NCI-H128 (cell line): Measurements from ENCODE around the gene EFEMP2.
"Not testable (repeated sequence)": the region's sequence is repeated elsewhere in the genome, so short reads cannot be mapped to it uniquely, and the experiment has no call there.

Source experiments
- DNase-seq: peaks from one replicate; lab custom pipeline; 2025; ENCODE audit not compliant: unreplicated experiment; lab: John Stamatoyannopoulos, UW

Gene EFEMP2

GRCh38 chr11:65854852-65855837 lies 17.5 kb downstream of the EFEMP2 start:
- no peak for DNase-seq

DNA sequence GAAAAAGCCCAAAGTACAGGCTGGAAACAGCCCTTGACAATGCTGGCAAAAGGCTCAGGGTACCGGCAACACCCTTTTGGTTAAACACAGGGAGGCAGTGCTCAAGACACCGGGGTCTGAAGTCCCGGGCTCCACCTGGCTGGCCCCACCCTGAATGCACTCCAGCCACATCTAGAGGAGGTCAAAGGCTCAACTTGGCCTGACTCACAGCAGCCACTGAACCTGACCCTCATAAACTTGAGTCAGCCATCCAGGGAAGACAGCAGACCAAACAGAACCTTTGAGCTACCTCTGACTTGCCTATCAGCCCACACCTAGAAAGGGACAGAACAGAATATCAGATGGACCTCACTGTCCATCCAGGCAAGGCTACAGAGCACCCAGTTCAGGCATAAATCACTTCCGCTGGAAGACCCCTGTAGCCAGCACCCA lies 18.4 kb downstream of the EFEMP2 start:
- no peak for DNase-seq

DNA sequence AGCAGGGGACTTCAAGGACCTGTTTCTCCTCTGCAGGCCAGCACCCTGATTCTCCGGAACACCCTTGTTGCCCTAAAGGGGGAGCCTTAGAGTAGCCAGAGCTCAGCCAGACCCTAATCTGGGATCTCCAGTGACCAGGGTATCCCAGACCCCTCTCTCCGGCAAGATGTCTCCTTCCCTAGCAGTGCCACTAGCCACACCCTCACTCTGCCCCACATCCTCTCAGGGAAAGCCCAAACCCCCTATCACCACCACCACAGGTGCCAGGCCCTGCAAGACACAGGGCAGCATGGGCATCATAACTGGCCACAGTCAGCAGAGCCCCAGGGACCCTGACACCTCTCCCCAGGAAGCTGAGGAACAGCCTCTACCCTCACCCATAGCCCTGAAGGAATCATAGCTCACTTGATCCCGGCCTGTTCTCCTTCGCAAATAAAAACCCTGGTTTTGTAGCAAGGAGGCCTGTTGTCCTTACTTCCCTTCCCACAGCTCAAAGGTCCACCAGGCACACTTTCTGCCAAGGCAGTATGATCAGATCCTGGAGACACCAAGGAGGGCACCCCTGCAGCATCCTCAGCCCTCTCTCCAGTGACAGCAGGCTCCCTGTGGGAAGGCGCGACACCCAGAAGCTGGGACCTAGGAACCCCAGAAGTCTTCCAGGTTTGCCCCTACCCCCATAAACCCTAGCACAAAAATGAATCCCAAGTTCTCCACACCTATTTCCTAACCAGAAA lies 19.2 kb downstream of the EFEMP2 start:
- no peak for DNase-seq

GRCh38 chr11:65852508-65853245 lies 19.9 kb downstream of the EFEMP2 start:
- DNase-seq, result no peak

DNA sequence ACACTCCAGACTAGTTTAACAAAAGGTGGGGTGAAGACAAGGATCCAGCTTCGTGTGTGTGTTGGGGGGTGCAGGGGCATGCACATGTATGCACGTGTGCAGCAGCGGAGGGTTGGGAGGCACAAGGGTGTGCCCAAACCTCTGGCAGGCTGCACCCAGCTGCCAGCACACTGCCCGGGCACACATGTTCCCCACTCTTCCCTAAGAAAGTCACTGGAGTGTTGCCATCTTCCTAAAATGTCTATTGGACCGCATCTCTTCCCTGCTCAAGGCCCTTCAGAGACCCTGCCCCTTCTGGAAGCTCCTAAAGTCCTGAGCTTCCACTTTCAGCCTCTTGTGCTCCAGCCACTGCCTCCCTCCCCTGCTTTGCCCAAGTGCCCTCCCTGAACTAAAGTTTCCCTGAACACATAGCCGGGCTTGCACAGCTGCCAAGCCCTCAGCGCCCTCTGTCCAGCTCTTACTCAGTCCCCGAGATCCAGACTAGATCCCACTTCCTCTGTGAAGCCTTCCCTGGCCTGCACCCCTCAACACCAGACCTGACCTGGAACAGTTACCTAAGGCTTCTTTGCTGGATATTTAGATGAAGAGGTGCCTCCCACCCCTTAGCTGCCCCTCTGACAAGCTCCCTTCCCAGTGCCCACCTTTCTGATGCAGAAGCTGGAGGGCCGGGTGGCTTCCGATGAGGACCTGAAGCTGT lies 20.6 kb downstream of the EFEMP2 start:
- DNase-seq, result no peak

DNA sequence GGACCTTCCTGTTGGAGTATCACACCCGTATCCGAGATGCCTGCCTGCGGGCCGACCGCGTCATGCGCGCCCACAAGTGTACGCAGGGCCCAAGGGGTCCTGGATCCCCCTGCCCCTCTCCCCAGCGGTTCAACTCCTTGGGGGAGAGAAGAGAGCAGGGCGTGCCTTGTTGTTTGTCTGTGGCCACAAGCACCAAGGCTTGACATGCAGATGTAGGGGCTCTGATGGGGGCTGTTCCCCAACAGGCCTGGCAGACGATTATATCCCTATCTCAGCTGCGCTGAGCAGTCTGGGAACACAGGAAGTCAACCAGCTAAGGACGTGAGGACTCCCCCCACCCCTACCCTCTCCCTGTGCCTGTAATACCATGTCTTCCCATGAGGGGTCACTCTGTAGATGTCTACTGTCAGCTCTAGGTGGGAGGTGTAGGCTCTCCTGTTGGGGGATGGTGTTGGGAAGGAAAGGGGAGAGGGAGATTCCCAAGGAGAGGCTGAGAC lies 21.5 kb downstream of the EFEMP2 start:
- DNase-seq, result no peak

DNA sequence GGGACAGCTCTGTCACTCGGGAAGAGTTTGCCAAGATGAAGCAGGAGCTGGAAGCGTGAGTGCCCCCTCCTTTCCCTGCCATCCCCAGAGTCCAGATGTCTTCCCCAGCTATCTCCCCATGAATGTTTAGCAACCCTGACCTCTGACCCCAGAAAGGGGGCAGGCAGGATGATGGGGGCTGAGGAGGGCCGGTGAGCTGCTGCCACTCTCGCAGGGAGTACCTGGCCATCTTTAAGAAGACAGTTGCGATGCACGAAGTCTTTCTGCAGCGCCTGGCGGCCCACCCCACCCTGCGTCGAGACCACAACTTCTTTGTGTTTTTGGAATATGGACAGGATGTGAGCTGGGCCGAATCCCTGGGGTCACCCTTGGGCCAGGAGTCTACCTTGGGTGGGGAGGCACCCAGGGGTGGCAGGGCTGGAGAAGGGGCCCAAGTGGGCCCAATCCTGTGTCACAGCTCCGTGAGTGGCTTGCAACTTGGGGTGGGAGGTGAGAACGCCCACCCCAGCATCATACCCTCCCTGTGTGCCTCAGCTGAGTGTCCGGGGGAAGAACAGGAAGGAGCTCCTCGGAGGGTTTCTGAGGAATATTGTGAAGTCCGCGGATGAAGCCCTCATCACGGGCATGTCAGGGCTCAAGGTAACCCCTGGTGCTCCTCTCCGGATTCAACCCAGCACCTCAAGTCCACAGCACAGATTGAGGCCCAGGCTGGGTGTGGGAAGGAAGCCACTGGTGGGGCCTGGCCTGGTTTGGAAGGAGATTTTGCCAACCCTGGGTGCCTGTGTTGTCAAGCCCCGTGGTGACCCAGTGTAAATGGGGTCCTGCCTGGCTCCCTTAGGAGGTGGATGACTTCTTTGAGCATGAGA lies 22.1 kb downstream of the EFEMP2 start:
- no peak for DNase-seq

DNA sequence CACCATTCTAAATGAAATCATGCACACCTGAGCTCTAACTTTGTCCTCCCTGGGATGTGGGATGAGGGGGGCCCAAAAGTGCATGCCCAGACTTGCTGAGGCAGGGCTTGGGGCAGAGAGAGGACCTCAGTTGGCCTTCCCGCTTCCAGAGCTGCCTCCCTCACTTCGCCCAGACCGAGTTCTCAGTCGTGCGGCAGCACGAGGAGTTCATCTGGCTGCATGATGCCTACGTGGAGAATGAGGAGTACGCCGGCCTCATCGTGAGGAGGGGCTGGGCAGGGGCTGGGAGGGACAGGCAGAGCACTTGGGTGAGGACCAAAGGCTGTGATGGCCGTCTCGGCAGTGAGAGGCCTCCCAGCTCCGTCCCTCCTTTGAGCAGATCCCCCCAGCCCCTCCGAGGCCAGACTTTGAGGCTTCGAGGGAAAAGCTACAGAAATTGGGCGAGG lies 22.8 kb downstream of the EFEMP2 start:
- no peak for DNase-seq

DNA sequence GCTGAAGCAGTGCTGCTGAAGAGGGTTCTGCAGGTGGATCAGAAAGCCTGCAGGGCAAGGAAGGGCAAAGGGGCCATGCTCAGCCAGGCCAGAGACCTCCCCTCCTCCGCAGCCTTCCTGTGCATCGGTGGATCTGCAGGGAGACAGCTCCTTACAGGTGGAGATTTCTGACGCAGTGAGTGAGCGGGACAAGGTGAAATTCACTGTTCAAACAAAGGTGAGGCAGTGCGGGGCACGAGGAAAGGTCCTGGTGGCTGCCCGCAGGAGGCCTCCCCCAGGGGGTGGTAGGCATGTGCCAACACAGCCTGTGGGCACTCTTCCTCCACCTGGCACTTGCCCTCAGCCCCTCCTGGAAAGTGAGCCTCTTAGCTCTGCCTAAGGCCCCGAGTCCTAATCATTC lies 23.2 kb downstream of the EFEMP2 start:
- no peak for DNase-seq

DNA sequence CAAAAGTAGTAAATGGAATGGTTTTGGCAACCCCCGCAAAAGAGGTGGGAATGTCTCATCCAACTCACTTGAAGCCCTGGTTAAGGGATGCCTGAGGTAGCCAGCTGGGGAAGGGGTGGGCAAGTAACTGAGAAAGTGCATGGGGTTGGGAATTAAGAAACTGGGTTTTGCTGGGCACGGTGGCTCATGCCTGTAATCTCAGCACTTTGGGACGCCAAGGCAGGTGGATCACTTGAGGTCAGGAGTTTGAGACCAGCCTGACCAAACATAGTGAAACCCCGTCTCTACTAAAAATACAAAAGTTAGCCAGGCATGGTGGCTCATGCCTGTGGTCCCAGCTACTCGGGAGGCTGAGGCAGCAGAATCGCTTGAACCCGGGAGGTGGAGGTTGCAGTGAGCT lies 23.9 kb downstream of the EFEMP2 start:
- not testable (repeated sequence) for DNase-seq

DNA sequence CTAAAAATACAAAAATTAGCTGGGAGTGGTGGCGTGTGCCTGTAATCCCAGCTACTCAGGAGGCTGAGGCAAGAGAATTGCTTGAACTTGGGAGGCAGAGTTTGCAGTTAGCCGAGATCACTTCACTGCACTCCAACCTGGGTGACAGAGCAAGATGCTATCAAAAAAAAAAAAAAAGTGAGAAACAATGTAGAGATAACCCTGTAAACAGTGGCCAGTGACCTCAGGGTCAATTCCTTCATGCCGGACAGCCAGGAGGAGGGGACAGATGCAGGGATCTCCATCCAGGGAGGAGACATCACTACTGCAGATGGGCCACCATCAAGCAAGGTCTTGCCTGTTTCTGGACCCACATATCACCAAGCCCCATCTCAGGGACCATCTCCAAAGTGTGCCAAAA lies 24.9 kb downstream of the EFEMP2 start:
- DNase-seq, result no peak

DNA sequence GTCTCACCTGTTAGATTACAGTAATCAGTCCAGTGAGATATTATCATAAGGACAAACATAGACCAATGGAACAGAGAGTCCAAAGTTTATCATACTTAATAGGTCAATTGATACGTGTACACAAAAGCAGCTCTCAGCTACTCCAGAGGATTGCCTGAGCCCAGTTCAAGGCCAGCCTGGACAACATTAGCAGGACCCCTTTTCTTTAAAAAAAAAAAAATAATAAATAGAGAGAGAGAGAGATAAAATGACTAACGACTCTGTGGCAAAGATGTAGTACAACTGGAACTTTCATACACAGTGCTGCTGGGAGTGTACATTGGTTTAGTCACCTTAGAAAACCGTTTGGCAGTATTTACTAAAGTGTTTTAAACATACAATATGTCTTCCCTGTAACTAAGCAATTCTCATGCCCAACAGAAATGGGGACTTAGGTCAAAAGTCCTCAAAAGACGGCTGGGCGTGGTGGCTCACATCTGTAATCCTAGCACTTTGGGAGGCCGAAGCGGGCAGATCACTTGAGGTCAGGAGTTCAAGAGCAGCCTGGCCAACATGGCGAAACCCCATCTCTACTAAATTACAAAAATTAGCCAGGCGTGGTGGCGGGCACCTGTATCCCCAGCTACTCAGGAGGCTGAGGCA lies 28.2 kb downstream of the EFEMP2 start:
- DNase-seq, result no peak

- DNase-seq, result no peak
Measured at GRCh38 chr11:65843811-65844210, 28.8 kb downstream of the EFEMP2 start.

DNA sequence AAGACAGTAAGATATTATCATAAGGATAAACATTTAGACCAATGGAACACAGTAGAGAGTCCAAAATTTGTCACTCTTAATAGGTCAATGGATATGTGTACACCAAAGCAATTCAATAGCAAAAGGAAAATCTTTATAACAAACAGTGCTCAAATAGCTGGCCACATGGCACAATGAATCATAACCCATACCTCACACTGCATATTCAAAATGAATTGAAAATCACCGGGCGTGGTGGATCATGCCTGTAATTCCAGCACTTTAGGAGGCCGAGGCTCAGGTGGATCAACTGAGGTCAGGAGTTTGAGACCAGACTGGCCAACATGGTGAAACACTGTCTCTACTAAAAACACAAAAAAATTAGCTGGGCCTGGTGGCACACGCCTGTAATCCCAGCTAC lies 30.5 kb downstream of the EFEMP2 start:
- no peak for DNase-seq

GRCh38 chr11:65834202-65834601 lies 38.4 kb downstream of the EFEMP2 start:
- DNase-seq, result no peak

- peak; percentile 86 for DNase-seq
Measured at GRCh38 chr11:65833297-65834030, 39.1 kb downstream of the EFEMP2 start, which contains the start of gene SNX32. Gene SNX32 (plus strand): TSS chr11:65833963. CDS start chr11:65834066, 103 bp downstream.

GRCh38 chr11:65832231-65832630 lies 40.4 kb downstream of the EFEMP2 start:
- DNase-seq, result not testable (repeated sequence)

- no peak for DNase-seq
Measured at GRCh38 chr11:65829459-65829858, 43.1 kb downstream of the EFEMP2 start.
